Loucy (cell line): ENCODE results near the gene FAM111B.

Source experiments
- EZH2phosphoT487 ChIP-seq: fragments of 200-600 bp; IDR thresholded peaks from 2 replicates; pipeline ENCODE4 v1.6.1; 2018; ENCODE audit warnings: antibody characterized with exemption, mild to moderate bottlenecking, moderate library complexity, borderline replicate concordance
- TF ChIP-seq, protein P1 (sequence below): fragments of 200-600 bp; sonication (generic); conservative IDR thresholded peaks from 2 replicates; pipeline ENCODE4 v1.5.1; 2014; ENCODE audit warnings: mild to moderate bottlenecking, antibody characterized with exemption, low read length

GRCh38 chr11:59076876-59077571 is 30.0 kb upstream of the FAM111B start:
- TF ChIP-seq, protein P1, sequence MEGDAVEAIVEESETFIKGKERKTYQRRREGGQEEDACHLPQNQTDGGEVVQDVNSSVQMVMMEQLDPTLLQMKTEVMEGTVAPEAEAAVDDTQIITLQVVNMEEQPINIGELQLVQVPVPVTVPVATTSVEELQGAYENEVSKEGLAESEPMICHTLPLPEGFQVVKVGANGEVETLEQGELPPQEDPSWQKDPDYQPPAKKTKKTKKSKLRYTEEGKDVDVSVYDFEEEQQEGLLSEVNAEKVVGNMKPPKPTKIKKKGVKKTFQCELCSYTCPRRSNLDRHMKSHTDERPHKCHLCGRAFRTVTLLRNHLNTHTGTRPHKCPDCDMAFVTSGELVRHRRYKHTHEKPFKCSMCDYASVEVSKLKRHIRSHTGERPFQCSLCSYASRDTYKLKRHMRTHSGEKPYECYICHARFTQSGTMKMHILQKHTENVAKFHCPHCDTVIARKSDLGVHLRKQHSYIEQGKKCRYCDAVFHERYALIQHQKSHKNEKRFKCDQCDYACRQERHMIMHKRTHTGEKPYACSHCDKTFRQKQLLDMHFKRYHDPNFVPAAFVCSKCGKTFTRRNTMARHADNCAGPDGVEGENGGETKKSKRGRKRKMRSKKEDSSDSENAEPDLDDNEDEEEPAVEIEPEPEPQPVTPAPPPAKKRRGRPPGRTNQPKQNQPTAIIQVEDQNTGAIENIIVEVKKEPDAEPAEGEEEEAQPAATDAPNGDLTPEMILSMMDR: no peak
- TF ChIP-seq EZH2phosphoT487: no peak
